GM12801 (cell line): Measurements from ENCODE around the gene SCARB2.

Source experiments
- TF ChIP-seq, protein P1 (sequence below): IDR thresholded peaks from one replicate; pipeline ENCODE4 v1.5.1; 2011; ENCODE audit warnings: control low read depth; ENCODE audit not compliant: insufficient read length; ENCODE audit errors: extremely low read depth

Gene SCARB2

DNA sequence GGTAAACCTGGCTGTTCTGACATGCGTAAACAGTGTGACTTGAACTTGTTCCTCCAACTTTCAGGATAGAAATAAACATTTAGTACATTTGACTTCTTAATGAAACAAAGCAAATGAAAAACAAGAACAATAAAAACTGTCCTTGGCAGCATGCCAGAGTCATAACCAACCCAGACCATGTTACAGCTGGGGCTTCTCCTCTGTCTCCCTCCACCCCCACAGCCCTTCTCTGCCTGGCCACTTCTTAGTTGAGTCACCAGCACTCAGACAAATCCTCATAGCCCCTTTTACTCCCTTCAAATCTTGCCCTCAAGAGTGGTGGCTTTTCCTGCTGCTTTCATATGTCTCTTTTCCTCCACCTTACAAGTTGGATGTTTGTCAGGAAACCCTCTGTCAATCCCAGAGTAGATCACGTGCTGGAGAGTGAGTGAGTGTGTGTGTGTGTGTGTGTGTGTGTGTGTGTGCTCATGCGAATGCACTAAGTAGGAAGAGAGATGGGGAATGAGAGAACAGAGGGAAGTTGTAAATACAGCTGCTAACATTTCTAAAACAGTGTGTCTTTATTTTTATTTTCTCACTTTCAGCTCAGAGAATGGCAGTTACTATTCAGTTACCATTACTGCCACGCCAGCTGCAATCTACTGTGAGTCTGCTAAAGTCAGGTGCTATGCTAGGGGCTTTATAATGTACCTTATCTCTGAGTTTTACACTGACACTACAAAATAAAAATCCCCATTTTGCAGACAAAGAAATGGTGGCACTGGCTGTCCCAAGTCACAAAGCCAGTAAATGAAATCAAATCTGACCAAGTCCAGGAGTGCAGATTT lies 15.0 kb downstream of the SCARB2 start:
- TF ChIP-seq, protein P1, sequence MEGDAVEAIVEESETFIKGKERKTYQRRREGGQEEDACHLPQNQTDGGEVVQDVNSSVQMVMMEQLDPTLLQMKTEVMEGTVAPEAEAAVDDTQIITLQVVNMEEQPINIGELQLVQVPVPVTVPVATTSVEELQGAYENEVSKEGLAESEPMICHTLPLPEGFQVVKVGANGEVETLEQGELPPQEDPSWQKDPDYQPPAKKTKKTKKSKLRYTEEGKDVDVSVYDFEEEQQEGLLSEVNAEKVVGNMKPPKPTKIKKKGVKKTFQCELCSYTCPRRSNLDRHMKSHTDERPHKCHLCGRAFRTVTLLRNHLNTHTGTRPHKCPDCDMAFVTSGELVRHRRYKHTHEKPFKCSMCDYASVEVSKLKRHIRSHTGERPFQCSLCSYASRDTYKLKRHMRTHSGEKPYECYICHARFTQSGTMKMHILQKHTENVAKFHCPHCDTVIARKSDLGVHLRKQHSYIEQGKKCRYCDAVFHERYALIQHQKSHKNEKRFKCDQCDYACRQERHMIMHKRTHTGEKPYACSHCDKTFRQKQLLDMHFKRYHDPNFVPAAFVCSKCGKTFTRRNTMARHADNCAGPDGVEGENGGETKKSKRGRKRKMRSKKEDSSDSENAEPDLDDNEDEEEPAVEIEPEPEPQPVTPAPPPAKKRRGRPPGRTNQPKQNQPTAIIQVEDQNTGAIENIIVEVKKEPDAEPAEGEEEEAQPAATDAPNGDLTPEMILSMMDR: no peak

DNA sequence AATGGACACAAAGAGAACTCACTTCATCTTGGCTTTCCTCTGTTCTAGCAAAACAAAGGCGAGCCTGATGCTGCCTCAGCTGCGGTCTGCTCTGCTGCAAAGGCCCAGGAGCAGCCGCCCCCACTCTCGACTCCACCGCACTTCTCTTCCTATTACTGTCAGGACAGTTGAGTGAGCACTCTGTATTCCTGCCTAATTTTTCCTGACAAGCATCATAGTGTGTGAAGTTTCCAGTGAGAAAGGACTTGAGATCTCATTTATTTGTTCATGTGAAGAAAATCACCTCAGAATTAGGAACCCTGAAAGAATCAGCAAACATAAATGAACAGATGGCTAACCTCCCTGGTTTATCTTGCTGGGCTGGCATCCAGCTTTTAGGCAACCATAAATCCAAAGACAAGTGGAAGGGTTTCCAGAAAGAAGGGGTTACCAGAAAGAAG lies 15.6 kb downstream of the SCARB2 start:
- TF ChIP-seq, protein P1: no peak

DNA sequence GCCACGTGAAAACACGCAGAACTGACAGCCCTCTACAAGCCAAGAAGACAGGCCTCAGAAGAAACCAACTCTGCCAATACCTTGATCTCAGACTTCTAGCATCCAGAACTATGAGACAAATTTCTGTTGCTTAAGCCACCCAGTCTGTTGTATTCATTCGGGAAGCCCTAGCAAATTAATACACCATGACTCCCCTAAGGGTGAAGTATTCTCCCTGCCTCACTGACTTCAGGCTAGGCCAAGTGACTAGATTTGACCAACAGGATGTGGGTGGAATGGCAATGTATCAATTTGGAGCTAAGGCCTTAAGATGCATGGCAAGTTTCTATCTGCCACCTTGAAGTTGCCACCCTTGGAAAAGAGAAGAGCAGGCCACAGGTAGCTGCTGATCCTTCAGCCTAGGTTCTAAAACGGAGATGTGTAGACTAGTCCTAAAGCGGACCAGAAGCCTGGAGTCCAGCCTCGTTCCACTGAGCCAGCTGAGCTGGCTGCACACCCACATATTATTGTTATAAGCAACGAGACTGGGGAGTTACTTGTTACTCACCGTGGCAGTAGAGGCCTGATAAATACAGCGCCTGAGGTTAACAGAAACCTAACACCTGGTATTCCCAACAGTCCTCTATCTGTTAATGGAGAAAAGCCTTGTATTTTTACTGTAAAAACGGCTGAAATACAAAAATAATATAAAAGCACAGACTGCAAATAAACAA lies 16.4 kb downstream of the SCARB2 start:
- TF ChIP-seq, protein P1: no peak

DNA sequence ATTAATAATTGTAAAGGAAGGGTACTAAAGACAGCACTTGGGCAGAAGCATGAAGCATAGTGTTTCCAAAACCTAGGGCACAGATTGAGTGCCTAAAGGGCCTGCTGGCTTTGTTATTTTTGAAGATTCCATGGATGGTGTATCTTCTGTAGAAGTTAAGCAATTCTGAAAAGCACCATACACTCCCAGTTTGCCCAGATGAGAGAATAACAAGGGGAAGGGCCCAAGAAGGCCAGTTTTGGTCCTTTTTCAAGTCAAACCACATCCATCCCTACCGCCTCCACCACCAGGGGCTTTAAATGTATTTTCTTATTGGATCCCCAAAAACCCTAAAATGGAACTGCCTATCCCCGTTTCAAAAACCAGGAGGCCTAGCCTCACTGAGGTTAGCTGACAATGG lies 17.2 kb downstream of the SCARB2 start:
- TF ChIP-seq, protein P1: no peak

DNA sequence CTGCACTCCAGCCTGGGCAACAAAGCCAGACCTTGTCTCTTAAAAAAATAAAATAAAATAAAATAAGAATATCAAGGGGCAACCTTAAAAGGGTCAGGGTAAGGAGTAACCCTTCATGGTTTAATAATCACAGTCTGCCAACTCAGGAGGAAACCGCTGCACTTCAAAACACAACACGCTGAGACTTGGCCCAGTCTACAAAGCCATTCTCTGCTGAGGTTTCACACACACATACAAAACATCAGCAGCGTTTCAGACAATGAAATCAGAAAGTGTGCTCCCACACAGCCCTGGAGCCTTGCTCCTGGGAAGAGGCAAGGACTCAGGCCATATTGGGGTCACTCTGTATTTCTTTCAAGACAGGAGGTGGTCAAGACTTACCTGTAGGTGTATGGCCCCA lies 18.3 kb downstream of the SCARB2 start:
- TF ChIP-seq, protein P1: no peak

DNA sequence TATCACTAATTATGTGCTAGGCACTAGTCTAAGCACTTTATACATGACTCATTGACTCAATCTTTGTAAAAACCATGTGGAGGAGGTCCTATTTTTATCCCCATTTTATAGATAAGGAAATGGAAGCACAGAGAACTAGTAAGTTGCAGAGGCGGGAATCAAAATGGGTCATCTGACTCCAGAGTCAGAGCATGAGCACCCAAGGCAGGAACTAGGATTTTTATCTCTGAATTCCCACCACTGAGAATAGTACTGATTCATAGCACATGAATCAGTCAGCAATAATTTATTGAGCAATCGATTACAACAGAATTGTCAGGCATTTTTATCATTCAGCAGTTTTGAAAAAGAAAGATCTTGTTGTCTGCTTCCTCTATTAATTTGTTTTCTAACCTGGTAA lies 19.3 kb downstream of the SCARB2 start:
- TF ChIP-seq, protein P1: no peak

DNA sequence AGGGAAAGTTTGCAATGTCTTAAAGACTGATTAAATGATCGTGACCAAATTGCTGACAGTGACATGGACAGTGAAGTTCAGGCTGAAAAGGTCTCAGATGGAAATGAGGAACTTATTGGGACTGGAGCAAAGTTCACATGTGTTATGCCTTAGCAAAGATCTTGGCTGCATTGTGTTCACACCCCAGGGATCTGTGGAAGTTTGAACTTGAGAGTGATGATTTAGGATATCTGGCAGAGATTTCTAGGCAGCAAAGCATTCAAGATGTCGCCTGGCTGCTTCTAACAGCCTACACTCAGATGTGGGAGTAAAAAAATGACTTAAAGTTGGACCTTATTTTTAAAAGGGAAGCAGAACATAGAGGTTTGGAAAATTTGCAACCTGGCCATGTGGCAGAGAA lies 21.4 kb downstream of the SCARB2 start:
- TF ChIP-seq, protein P1: no peak
